Measurements from ENCODE around the gene ADGRF3. TPM values are rescaled to one million over a fixed set of nuclear protein-coding genes. Genes with fewer than 3 reads are reported as not detected.

The ADGRF3 gene
- total and polyA plus RNA-seq, 9 of the 15 experiments (the other 6 are each of a cell fraction or from before 2014, with no cell fraction given) = 0.04 to 0.54 (median 0.16) TPM; not detected in 2

DNA sequence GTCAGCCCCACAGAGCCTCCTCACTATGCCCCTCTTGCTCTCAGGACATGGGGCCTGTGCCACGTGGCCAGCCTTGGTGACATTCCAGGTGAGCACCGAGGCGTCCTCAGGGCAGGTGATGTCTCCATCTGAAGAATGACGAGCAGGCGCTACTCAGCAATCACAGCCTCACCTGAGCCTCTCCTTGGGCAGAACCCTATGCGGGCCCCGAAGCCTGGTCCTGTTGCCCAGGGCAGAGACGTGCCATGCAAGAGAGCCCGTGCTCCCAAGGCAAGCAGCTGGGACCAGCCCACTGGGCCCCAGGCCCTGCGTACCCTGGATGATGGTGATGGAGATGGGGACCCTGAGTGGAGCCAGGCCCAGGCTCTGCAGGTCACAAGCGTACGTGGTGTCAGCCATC is 33.1 kb downstream of the ADGRF3 start:
- POLR2A ChIA-PET = interaction anchor here (1.4 kb wide), 1 partner anchor 14 kb away, joined by 3 read pairs; no protein-coding TSS in a partner anchor

More for the DNA sequence above, 33.1 kb downstream of the ADGRF3 start:
- TF ChIP-seq ZNF518B (CRISPR knock-in tag; IDR thresholded peaks at IDR 0.05) = no peak
- TF ChIP-seq WHSC1 (IDR thresholded peaks at IDR 0.05; ENCODE audit: low read length) = no peak
- FAIRE-seq (no peak), DNase-seq (ENCODE audit: extremely low read depth in 1 of 4, low spot score in 3 of 4) (no peak), ATAC-seq (no peak)
- Histone ChIP-seq H2AFZ (ENCODE audit: low read depth, low read length) (no peak overlapping the region), H3K27ac (ENCODE audit: extremely low read depth, low read depth, low read length) (no peak overlapping the region), H3K4me2 (ENCODE audit: insufficient read depth, low read length) (no peak overlapping the region), H3K36me3 (ENCODE audit: control insufficient read depth, insufficient read depth, low read length) (no peaks in the 10 kb centered on the region), H3K9me1 (ENCODE audit: control insufficient read depth, insufficient read depth, low read length) (peaks cover 3% of the 10 kb centered on the region), H3K79me2 (ENCODE audit: control insufficient read depth, insufficient read depth, low read length) (no peaks in the 10 kb centered on the region), H3K4me3 (no peak overlapping the region), H3K4me1 (replicated peaks in 1 of 2; ENCODE audit: control insufficient read depth in 2 of 2, insufficient read depth in 2 of 2, low read length in 2 of 2) (peaks cover 15 to 37% of the 10 kb centered on the region in 2 experiments), H4K20me1 (replicated peaks; ENCODE audit: control insufficient read depth, insufficient read depth, low read length) (no peaks in the 10 kb centered on the region), H3K27me3 (ENCODE audit: control insufficient read depth in 2 of 2, insufficient read depth in 2 of 2, low read length in 2 of 2) (peaks cover 10 to 41% of the 10 kb centered on the region in 2 experiments; a peak in 4 of 5 replicates), H3K9me3 (replicated peaks; ENCODE audit: control insufficient read depth, insufficient read depth, low read depth, low read length) (no peaks in the 10 kb centered on the region), H3K9ac (ENCODE audit: insufficient read depth in 1 of 2, low read depth in 2 of 2, low read length in 2 of 2) (no peak overlapping the region)
- CTCF ChIA-PET (ENCODE audit: low intra/inter-chr PET ratio) = no interaction called here
- BruUV-seq (replicated peaks) = no TSS peak
- intact Hi-C loops (cut with micrococcal nuclease) = no loop called here
- WGBS (ENCODE audit: insufficient coverage, low coverage, missing lambda C conversion rate) = 40% methylated on average over 12 of the region's 12 CpGs
- in situ Hi-C loops (cut with MboI) = no loop called here
